CD4-positive, alpha-beta T cell treated with Interferon gamma for 1 hour (primary cell): ENCODE data around the gene ARVCF.

Source experiments
- DNase-seq: peaks from one replicate; pipeline ENCODE4 v3.0.0-alpha.2; 2020

ARVCF gene

GRCh38 chr22:19997561-19998231 is 18.9 kb downstream of the ARVCF start:
- no peak for DNase-seq

GRCh38 chr22:19996694-19997384 is 19.8 kb downstream of the ARVCF start:
- no peak for DNase-seq

- no peak for DNase-seq
These were observed 20.8 kb downstream of the ARVCF start for GRCh38 chr22:19995611-19996339.

GRCh38 chr22:19994851-19995610 is 21.6 kb downstream of the ARVCF start:
- DNase-seq: no peak

- no peak for DNase-seq
These were observed 22.7 kb downstream of the ARVCF start for GRCh38 chr22:19993926-19994325.

GRCh38 chr22:19992921-19993355 is 23.7 kb downstream of the ARVCF start:
- no peak for DNase-seq

- DNase-seq: no peak
These were observed 24.1 kb downstream of the ARVCF start for GRCh38 chr22:19992481-19992911.

- DNase-seq: no peak
These were observed 24.8 kb downstream of the ARVCF start for GRCh38 chr22:19991645-19992451.

- DNase-seq: no peak
These were observed 25.3 kb downstream of the ARVCF start for GRCh38 chr22:19991395-19991644.

- no peak for DNase-seq
These were observed 25.8 kb downstream of the ARVCF start for GRCh38 chr22:19990609-19991394.

GRCh38 chr22:19990188-19990587 is 26.4 kb downstream of the ARVCF start:
- DNase-seq: no peak

- DNase-seq: no peak
These were observed 26.9 kb downstream of the ARVCF start for GRCh38 chr22:19989725-19990067.

- no peak for DNase-seq
These were observed 27.5 kb downstream of the ARVCF start for GRCh38 chr22:19988965-19989724.

GRCh38 chr22:19988331-19988808 is 28.3 kb downstream of the ARVCF start:
- DNase-seq: no peak

- DNase-seq: no peak
These were observed 29.0 kb downstream of the ARVCF start for GRCh38 chr22:19987394-19988306.

GRCh38 chr22:19986410-19987341 is 29.9 kb downstream of the ARVCF start:
- peak; percentile 63 for DNase-seq

- DNase-seq: no peak
These were observed 30.6 kb downstream of the ARVCF start for GRCh38 chr22:19986011-19986409.
